PC-9 (cell line): ENCODE measurements around the gene LSM12. TPM values are rescaled to one million over a fixed set of nuclear protein-coding genes. Genes with fewer than 3 reads are reported as not detected.

Experiments
- BruUV-seq: library from RNA; stranded (reverse); fragments of 400-500 nt; replicated peaks from 2 replicates; lab custom pipeline; 2021; lab: Mats Ljungman, UMichigan
- CTCF ChIA-PET: fragments of 300-600 bp; sonication (Branson Sonifier 250); formaldehyde crosslinking; loops from one replicate; lab custom pipeline; 2022; ENCODE audit warnings: antibody characterized with exemption; lab: Charles Lee
- POLR2A ChIA-PET: fragments of 300-600 bp; sonication (Branson Sonifier 250); formaldehyde crosslinking; loops from one replicate; lab custom pipeline; 2022; ENCODE audit warnings: antibody characterized with exemption; ENCODE audit not compliant: unreplicated experiment; lab: Charles Lee
- DNase-seq, 2 experiments: peaks; one replicate each; pipeline versions ENCODE4 v3.0.0 to v3.0.0-alpha.2; 2015 to 2022; ENCODE audit warnings: mixed read lengths in 1 of 2
- H2AFZ ChIP-seq: fragments of 200-600 bp; sonication (generic); 2 replicates; pipeline ENCODE4 v1.8.1; 2017; ENCODE audit warnings: antibody characterized with exemption
- H3F3A ChIP-seq: fragments of 200-600 bp; sonication (generic); 2 replicates; pipeline ENCODE4 v1.8.1; 2017; ENCODE audit warnings: antibody characterized with exemption, mild to moderate bottlenecking, low read depth; ENCODE audit not compliant: insufficient read depth
- H3K27ac ChIP-seq: fragments of 200-600 bp; sonication (generic); 2 replicates; pipeline ENCODE4 v1.6.1; 2016; ENCODE audit warnings: mixed run types
- H3K27me3 ChIP-seq: fragments of 200-600 bp; sonication (generic); 2 replicates; pipeline ENCODE4 v1.6.1; 2016; ENCODE audit warnings: low read depth, mixed run types; ENCODE audit not compliant: insufficient read depth
- H3K36me3 ChIP-seq: fragments of 200-600 bp; sonication (generic); 2 replicates; pipeline ENCODE4 v1.6.1; 2016; ENCODE audit warnings: low read depth, mixed run types
- H3K4me1 ChIP-seq: fragments of 200-600 bp; sonication (generic); replicated peaks from 2 replicates; pipeline ENCODE4 v1.6.1; 2016; ENCODE audit warnings: mixed run types; ENCODE audit not compliant: insufficient read depth
- H3K4me2 ChIP-seq: fragments of 200-600 bp; sonication (generic); 2 replicates; pipeline ENCODE4 v1.6.1; 2017; ENCODE audit warnings: mixed run types
- H3K4me3 ChIP-seq: fragments of 200-600 bp; sonication (generic); 2 replicates; pipeline ENCODE4 v1.6.1; 2016; ENCODE audit warnings: mixed run types
- H3K79me2 ChIP-seq: fragments of 200-600 bp; sonication (generic); 2 replicates; pipeline ENCODE4 v1.6.1; 2017; ENCODE audit warnings: low read depth, mixed run types
- H3K9me2 ChIP-seq: fragments of 200-600 bp; sonication (generic); 2 replicates; pipeline ENCODE4 v1.8.1; 2017; ENCODE audit warnings: mild to moderate bottlenecking; ENCODE audit not compliant: insufficient read depth
- H3K9me3 ChIP-seq: fragments of 200-600 bp; sonication (generic); 2 replicates; pipeline ENCODE4 v1.8.1; 2016; ENCODE audit warnings: low read depth; ENCODE audit not compliant: insufficient read depth
- H4K20me1 ChIP-seq: fragments of 200-600 bp; sonication (generic); 2 replicates; pipeline ENCODE4 v1.8.1; 2017; ENCODE audit not compliant: insufficient read depth
- EZH2 ChIP-seq: fragments of 200-600 bp; sonication (generic); IDR thresholded peaks from 2 replicates; pipeline ENCODE4 v1.8.0; 2017; ENCODE audit warnings: antibody characterized with exemption, low read depth
- intact Hi-C: fragments of 100-400 bp; cut with micrococcal nuclease; formaldehyde crosslinking; loops from one replicate; pipeline ENCODE4 v1.10.0; 2022; ENCODE audit not compliant: unreplicated experiment
- total RNA-seq: library from RNA; stranded (reverse); gene quantifications from 2 replicates; pipeline ENCODE4 v1.2.3, GENCODE V29; 2021
- TF ChIP-seq, protein P1 (sequence below): fragments of 200-600 bp; sonication (generic); conservative IDR thresholded peaks from 2 replicates; pipeline ENCODE4 v1.6.1; 2017; ENCODE audit warnings: mixed run types, antibody characterized with exemption, mild to moderate bottlenecking, moderate library complexity

The LSM12 gene
- total RNA-seq, 1 experiment from 2014 or later: 62.7 TPM

DNA sequence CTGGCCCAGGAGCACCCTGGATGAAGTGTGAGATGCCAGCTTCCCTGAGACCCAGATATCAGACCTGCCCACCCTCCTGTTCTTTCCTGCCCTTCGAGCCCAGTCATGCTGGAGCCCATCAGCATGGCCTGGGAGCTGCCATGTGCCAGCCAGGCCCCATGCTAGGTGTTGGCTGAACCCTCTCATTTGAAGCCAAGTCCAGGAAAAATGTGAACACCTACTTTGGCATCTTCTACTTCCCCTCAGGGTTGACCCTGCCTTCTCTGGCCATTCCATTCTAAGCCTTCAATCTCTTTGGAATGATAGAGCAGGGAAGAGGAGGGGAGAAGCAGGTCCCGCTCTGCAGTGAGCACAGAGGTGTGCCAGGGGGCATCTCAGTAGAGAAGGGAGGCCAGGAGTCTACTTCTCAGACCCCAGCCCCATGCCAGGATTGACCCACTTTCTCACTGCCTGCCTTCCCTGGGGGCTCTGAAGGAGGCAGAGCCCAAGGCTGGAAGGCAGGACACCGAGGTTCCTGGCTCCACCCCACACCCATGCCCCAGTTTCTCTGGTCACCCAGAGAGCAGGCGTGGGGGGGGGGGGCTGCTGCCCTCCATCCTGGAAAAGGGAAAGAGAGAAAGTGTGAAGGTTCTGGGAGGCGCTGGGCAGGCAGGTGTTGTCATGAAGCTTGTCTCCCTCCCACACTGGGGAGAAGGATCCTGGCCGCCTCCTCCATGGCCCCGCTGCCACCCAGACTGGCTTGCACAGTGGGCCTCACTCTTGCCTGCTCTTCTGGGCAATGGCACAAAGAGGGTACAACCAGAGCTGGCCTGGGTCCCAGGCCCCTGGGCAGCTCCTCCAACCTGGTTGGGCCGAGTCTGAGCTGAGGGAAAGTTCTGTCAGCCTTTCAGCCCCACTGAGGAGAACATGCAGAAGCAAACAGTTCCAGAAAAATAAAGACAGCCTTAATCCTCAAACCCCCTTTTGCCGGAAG is 47.7 kb upstream of the LSM12 start:
- intact Hi-C loops: no loop called here
- no TSS peak for BruUV-seq
- H3K27ac ChIP-seq: no peak overlapping the region

DNA sequence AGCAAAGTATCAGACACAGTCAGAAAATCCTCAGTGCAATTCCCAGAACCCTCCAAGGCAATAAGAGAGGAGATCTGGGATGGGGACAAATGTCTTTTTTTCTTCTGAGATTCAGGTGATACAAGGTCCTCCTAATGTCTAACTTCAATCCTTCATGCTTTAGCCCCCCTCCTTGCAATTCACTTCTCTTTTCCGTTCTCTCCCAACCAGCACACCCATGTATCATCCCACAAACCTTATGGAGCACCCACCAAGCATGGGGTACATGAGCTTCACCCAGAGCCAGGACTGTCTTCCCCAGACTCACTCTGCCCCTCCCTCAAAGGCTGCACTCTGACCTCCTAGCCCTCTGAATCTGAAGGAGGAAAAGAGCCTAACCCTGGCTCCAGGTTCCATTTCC is 46.9 kb upstream of the LSM12 start:
- ChIA-PET CTCF (no interaction called here), POLR2A (no interaction called here)
- Histone ChIP-seq H3K27ac (no peak overlapping the region), H3K27me3 (no peaks in the 10 kb centered on the region), H3K9me3 (no peaks in the 10 kb centered on the region), H3K4me2 (no peak overlapping the region), H3K9me2 (no peaks in the 10 kb centered on the region), H3K4me3 (no peak overlapping the region), H3K79me2 (no peaks in the 10 kb centered on the region), H3K4me1 (peaks cover 38% of the 10 kb centered on the region), H3K36me3 (no peaks in the 10 kb centered on the region), H4K20me1 (peaks cover 4% of the 10 kb centered on the region; the same call in 1 of the 2 replicates), H2AFZ (no peak overlapping the region), H3F3A (peaks cover 8% of the 10 kb centered on the region; the same call in 1 of the 2 replicates)
- no TSS peak for BruUV-seq
- no peak for DNase-seq
- intact Hi-C loops: no loop called here
- TF ChIP-seq, protein P1, sequence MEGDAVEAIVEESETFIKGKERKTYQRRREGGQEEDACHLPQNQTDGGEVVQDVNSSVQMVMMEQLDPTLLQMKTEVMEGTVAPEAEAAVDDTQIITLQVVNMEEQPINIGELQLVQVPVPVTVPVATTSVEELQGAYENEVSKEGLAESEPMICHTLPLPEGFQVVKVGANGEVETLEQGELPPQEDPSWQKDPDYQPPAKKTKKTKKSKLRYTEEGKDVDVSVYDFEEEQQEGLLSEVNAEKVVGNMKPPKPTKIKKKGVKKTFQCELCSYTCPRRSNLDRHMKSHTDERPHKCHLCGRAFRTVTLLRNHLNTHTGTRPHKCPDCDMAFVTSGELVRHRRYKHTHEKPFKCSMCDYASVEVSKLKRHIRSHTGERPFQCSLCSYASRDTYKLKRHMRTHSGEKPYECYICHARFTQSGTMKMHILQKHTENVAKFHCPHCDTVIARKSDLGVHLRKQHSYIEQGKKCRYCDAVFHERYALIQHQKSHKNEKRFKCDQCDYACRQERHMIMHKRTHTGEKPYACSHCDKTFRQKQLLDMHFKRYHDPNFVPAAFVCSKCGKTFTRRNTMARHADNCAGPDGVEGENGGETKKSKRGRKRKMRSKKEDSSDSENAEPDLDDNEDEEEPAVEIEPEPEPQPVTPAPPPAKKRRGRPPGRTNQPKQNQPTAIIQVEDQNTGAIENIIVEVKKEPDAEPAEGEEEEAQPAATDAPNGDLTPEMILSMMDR: no peak
- no peak for TF ChIP-seq EZH2

More for the DNA sequence above, 47.7 kb upstream of the LSM12 start:
- Histone ChIP-seq H3K9me3 (no peaks in the 10 kb centered on the region), H2AFZ (no peak overlapping the region), H3K4me3 (no peak overlapping the region), H3K9me2 (no peaks in the 10 kb centered on the region), H3K4me1 (peaks cover 32% of the 10 kb centered on the region), H3K79me2 (no peaks in the 10 kb centered on the region), H4K20me1 (peaks cover 8% of the 10 kb centered on the region; the same call in 1 of the 2 replicates), H3K27me3 (no peaks in the 10 kb centered on the region), H3F3A (peaks cover 8% of the 10 kb centered on the region; the same call in 1 of the 2 replicates), H3K4me2 (no peak overlapping the region), H3K36me3 (no peaks in the 10 kb centered on the region)
- no peak for DNase-seq
- CTCF ChIA-PET: no interaction called here
- TF ChIP-seq, protein P1: no peak
- TF ChIP-seq EZH2: no peak
- POLR2A ChIA-PET: interaction anchor here (0.7 kb wide), 1 partner anchor 9 kb away, joined by 12 read pairs; no protein-coding TSS in a partner anchor

DNA sequence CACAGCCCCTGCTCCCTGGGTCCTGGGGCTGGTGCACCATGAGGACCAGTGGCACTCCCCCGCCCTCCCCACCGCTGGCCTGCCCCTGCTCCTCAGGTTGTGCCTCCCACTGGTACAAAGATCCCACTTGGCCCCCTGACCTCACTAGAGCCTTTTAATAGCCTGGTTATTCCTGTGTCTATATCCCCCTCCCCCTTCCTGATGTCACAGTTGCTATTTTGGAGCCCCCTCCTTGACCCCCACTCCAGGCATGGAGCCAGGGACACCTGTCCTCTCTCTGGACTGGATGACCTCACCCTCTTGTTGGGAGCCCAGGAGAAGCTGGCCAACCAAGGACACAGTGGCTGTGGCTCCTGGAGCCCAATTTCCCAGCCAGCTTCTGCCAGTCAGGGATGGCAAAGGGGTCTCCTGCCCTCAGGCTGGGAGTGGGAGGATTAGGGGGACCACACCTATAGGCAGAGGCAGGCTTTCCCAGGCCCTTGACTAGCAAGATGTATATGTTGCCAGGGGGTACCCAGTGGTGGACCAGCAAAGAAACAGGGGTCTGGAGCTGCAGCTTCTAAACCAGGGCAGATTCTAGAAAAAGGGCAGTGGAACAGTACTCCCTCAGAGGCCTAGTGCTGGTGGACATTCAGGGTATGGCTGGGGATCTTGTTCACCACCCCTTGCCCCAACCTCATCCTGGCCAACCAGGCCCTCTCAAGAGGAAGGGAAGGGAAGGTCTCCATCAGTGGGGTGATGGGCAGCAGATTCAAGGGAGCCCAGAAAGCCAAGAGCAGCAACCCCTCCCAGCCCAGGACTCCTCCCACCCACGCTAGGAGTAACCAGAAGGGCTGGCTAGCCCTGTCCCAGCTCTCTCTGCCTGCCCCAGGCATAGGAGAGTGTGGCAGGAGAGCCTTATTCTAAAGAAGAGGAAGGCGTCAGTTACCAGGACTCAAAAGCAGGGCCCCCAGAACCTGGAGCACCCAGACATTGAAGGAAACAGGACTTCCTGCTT is 46.1 kb upstream of the LSM12 start:
- Histone ChIP-seq H3F3A (peaks cover 8% of the 10 kb centered on the region; the same call in 1 of the 2 replicates), H3K36me3 (no peaks in the 10 kb centered on the region), H4K20me1 (peaks cover 4% of the 10 kb centered on the region; the same call in 1 of the 2 replicates), H3K27me3 (no peaks in the 10 kb centered on the region), H3K9me2 (no peaks in the 10 kb centered on the region), H3K4me3 (no peak overlapping the region), H3K9me3 (no peaks in the 10 kb centered on the region), H3K4me2 (no peak overlapping the region), H3K79me2 (no peaks in the 10 kb centered on the region), H2AFZ (no peak overlapping the region), H3K4me1 (peaks cover 46% of the 10 kb centered on the region), H3K27ac (no peak overlapping the region)
- TF ChIP-seq, protein P1: no peak
- TF ChIP-seq EZH2: no peak
- no TSS peak for BruUV-seq
- CTCF ChIA-PET: no interaction called here
- intact Hi-C loops: no loop called here
- POLR2A ChIA-PET: interaction anchor here (0.7 kb wide), 1 partner anchor 15 kb away, joined by 3 read pairs; no protein-coding TSS in a partner anchor
- no peak for DNase-seq
